ENCODE data around the gene RHOBTB3.
A peak's percentile ranks its signal among the peaks of the same experiment; 100 is the strongest.

RHOBTB3 gene

GRCh38 chr5:95731571-95732554 lies 727 bp downstream of the RHOBTB3 start:
- peak in 2 of 3 experiments; percentile 3 to 19 for DNase-seq (ENCODE audit: low read depth in 3 of 3)

- no peak for DNase-seq (ENCODE audit: low read depth in 3 of 3)
Observed at GRCh38 chr5:95733107-95733665, 2.0 kb downstream of the RHOBTB3 start.

GRCh38 chr5:95734187-95734586 lies 3.1 kb downstream of the RHOBTB3 start:
- no peak for DNase-seq (ENCODE audit: low read depth in 3 of 3)

- DNase-seq (ENCODE audit: low read depth in 3 of 3): no peak
Observed at GRCh38 chr5:95734906-95735305, 3.8 kb downstream of the RHOBTB3 start.

GRCh38 chr5:95735406-95735805 lies 4.3 kb downstream of the RHOBTB3 start:
- no peak for DNase-seq (ENCODE audit: low read depth in 3 of 3)

- DNase-seq (ENCODE audit: low read depth in 3 of 3): no peak
Observed at GRCh38 chr5:95738072-95738471, 6.9 kb downstream of the RHOBTB3 start.

- DNase-seq (ENCODE audit: low read depth in 3 of 3): no peak
Observed at GRCh38 chr5:95738834-95739233, 7.7 kb downstream of the RHOBTB3 start.

GRCh38 chr5:95739857-95740256 lies 8.7 kb downstream of the RHOBTB3 start:
- DNase-seq (ENCODE audit: low read depth in 3 of 3): no peak

GRCh38 chr5:95741458-95741857 lies 10.3 kb downstream of the RHOBTB3 start:
- DNase-seq (ENCODE audit: low read depth in 3 of 3): no peak

- no peak for DNase-seq (ENCODE audit: low read depth in 3 of 3)
Observed at GRCh38 chr5:95743232-95743631, 12.1 kb downstream of the RHOBTB3 start.

- no peak for DNase-seq (ENCODE audit: low read depth in 3 of 3)
Observed at GRCh38 chr5:95743877-95744276, 12.7 kb downstream of the RHOBTB3 start.

- no peak for DNase-seq (ENCODE audit: low read depth in 3 of 3)
Observed at GRCh38 chr5:95746194-95746593, 15.1 kb downstream of the RHOBTB3 start.

GRCh38 chr5:95746722-95747679 lies 15.9 kb downstream of the RHOBTB3 start:
- no peak for DNase-seq (ENCODE audit: low read depth in 3 of 3)

GRCh38 chr5:95748133-95748532 lies 17.0 kb downstream of the RHOBTB3 start:
- no peak for DNase-seq (ENCODE audit: low read depth in 3 of 3)

GRCh38 chr5:95754545-95754944 lies 23.4 kb downstream of the RHOBTB3 start:
- DNase-seq (ENCODE audit: low read depth in 3 of 3): no peak

- DNase-seq (ENCODE audit: low read depth in 3 of 3): no peak
Observed at GRCh38 chr5:95759005-95759404, 27.9 kb downstream of the RHOBTB3 start.

GRCh38 chr5:95759634-95760033 lies 28.5 kb downstream of the RHOBTB3 start:
- no peak for DNase-seq (ENCODE audit: low read depth in 3 of 3)

- no peak for DNase-seq (ENCODE audit: low read depth in 3 of 3)
Observed at GRCh38 chr5:95760273-95761191, 29.4 kb downstream of the RHOBTB3 start.

- DNase-seq (ENCODE audit: low read depth in 3 of 3): no peak
Observed at GRCh38 chr5:95761771-95762651, 30.9 kb downstream of the RHOBTB3 start.

- DNase-seq (ENCODE audit: low read depth in 3 of 3): no peak
Observed at GRCh38 chr5:95762652-95763041, 31.5 kb downstream of the RHOBTB3 start.

Measured in stimulated activated CD4-positive, alpha-beta T cell treated with anti-CD3 and anti-CD28 coated beads, TNF-alpha, amount 100 ng/mL, for 4 hours (primary cell).